DND-41 (cell line): ENCODE measurements around the gene PPDPF.

ENCODE experiments used
- EZH2 ChIP-seq: IDR thresholded peaks from 3 replicates; pipeline ENCODE4 v1.6.1; 2012; ENCODE audit warnings: borderline replicate concordance, low read depth, mild to moderate bottlenecking, moderate library complexity, low read length, inconsistent platforms; ENCODE audit not compliant: severe bottlenecking
- TF ChIP-seq, protein P1 (sequence below): IDR thresholded peaks from 2 replicates; pipeline ENCODE4 v1.5.1; 2012; ENCODE audit warnings: borderline replicate concordance, low read length, moderate library complexity, mild to moderate bottlenecking; ENCODE audit not compliant: poor library complexity, severe bottlenecking; ENCODE audit errors: extremely low read depth

- TF ChIP-seq, protein P1, sequence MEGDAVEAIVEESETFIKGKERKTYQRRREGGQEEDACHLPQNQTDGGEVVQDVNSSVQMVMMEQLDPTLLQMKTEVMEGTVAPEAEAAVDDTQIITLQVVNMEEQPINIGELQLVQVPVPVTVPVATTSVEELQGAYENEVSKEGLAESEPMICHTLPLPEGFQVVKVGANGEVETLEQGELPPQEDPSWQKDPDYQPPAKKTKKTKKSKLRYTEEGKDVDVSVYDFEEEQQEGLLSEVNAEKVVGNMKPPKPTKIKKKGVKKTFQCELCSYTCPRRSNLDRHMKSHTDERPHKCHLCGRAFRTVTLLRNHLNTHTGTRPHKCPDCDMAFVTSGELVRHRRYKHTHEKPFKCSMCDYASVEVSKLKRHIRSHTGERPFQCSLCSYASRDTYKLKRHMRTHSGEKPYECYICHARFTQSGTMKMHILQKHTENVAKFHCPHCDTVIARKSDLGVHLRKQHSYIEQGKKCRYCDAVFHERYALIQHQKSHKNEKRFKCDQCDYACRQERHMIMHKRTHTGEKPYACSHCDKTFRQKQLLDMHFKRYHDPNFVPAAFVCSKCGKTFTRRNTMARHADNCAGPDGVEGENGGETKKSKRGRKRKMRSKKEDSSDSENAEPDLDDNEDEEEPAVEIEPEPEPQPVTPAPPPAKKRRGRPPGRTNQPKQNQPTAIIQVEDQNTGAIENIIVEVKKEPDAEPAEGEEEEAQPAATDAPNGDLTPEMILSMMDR, result no peak
- no peak for TF ChIP-seq EZH2
Observed at GRCh38 chr20:63482021-63482587, 38.5 kb upstream of the PPDPF start.
